HG03097 (cell line): Measurements from ENCODE around the gene STPG1.

ENCODE experiments used
- ATAC-seq: cut with Tn5 transposase; IDR thresholded peaks from one replicate; pipeline ENCODE4 v1.9.1; 2021; ENCODE audit not compliant: unreplicated experiment, low FRiP score

Gene STPG1

GRCh38 chr1:24427545-24427862, 13.9 kb upstream of the STPG1 start:
- ATAC-seq: no peak

- ATAC-seq: no peak
These were observed 13.4 kb upstream of the STPG1 start for GRCh38 chr1:24426744-24427544.

GRCh38 chr1:24425922-24426321, 12.3 kb upstream of the STPG1 start:
- ATAC-seq: no peak

- no peak for ATAC-seq
These were observed 11.9 kb upstream of the STPG1 start for GRCh38 chr1:24425441-24425840.

GRCh38 chr1:24424990-24425389, 11.4 kb upstream of the STPG1 start:
- no peak for ATAC-seq

- no peak for ATAC-seq
These were observed 10.6 kb upstream of the STPG1 start for GRCh38 chr1:24424207-24424606.

- no peak for ATAC-seq
These were observed 7.9 kb upstream of the STPG1 start for GRCh38 chr1:24421502-24421901.

GRCh38 chr1:24420547-24420946, 7.0 kb upstream of the STPG1 start:
- ATAC-seq: no peak

GRCh38 chr1:24418898-24419628, 5.5 kb upstream of the STPG1 start:
- ATAC-seq: no peak

GRCh38 chr1:24417681-24418080, 4.1 kb upstream of the STPG1 start:
- no peak for ATAC-seq

GRCh38 chr1:24416666-24417391, 3.2 kb upstream of the STPG1 start:
- no peak for ATAC-seq

- peak; percentile 11 for ATAC-seq
These were observed 2.5 kb upstream of the STPG1 start for GRCh38 chr1:24415910-24416665.

GRCh38 chr1:24415334-24415909, 1.8 kb upstream of the STPG1 start, which contains the start of gene NIPAL3:
TSS of gene NIPAL3 (plus strand) at chr1:24415802. CDS start at chr1:24419548, 3,746 bp downstream.
- peak; percentile 90 for ATAC-seq

- ATAC-seq: no peak
These were observed 1.3 kb upstream of the STPG1 start for GRCh38 chr1:24414775-24415333.

- no peak for ATAC-seq
These were observed 1.2 kb downstream of the STPG1 start for GRCh38 chr1:24412408-24412807.

- no peak for ATAC-seq
These were observed 1.6 kb downstream of the STPG1 start for GRCh38 chr1:24411963-24412362.

GRCh38 chr1:24410750-24411149, 2.8 kb downstream of the STPG1 start:
- ATAC-seq: no peak

- no peak for ATAC-seq
These were observed 4.0 kb downstream of the STPG1 start for GRCh38 chr1:24409535-24409934.

GRCh38 chr1:24406788-24407187, 6.8 kb downstream of the STPG1 start:
- ATAC-seq: no peak

GRCh38 chr1:24403806-24404205, 9.8 kb downstream of the STPG1 start:
- no peak for ATAC-seq
